Loucy (cell line): ENCODE data around the gene PNPLA1.

Source experiments
- H2AFZ ChIP-seq: fragments of 200-600 bp; sonication (generic); 2 replicates; pipeline ENCODE4 v1.6.0; 2016; ENCODE audit warnings: antibody characterized with exemption, mild to moderate bottlenecking, low read length, moderate library complexity
- H3F3A ChIP-seq: fragments of 200-600 bp; 2 replicates; pipeline ENCODE4 v1.6.0; 2016; ENCODE audit warnings: antibody characterized with exemption, low read depth, mild to moderate bottlenecking
- H3K27me3 ChIP-seq: fragments of 200-600 bp; sonication (generic); 2 replicates; pipeline ENCODE4 v1.6.1; 2014; ENCODE audit warnings: low read length, mild to moderate bottlenecking; ENCODE audit not compliant: insufficient read depth, poor library complexity, severe bottlenecking
- H3K36me3 ChIP-seq: fragments of 200-600 bp; sonication (generic); 2 replicates; pipeline ENCODE4 v1.6.1; 2016; ENCODE audit warnings: low read length; ENCODE audit not compliant: insufficient read depth
- H3K4me1 ChIP-seq: fragments of 200-600 bp; sonication (generic); 2 replicates; pipeline ENCODE4 v1.5.1; 2014; ENCODE audit warnings: low read length, mild to moderate bottlenecking; ENCODE audit not compliant: insufficient read depth, poor library complexity, severe bottlenecking
- H3K4me2 ChIP-seq: fragments of 200-600 bp; sonication (generic); 2 replicates; pipeline ENCODE4 v1.6.0; 2014; ENCODE audit warnings: antibody characterized with exemption, low read length, low read depth, mild to moderate bottlenecking; ENCODE audit not compliant: poor library complexity, severe bottlenecking
- H3K4me3 ChIP-seq: fragments of 200-600 bp; sonication (generic); 2 replicates; pipeline ENCODE4 v1.5.1; 2014; ENCODE audit warnings: low read length, mild to moderate bottlenecking, mixed read lengths; ENCODE audit not compliant: poor library complexity, severe bottlenecking
- H3K79me2 ChIP-seq: fragments of 200-600 bp; sonication (generic); 2 replicates; pipeline ENCODE4 v1.6.1; 2014; ENCODE audit warnings: low read length; ENCODE audit not compliant: insufficient read depth
- H3K9ac ChIP-seq: fragments of 200-600 bp; sonication (generic); 2 replicates; pipeline ENCODE4 v1.6.0; 2014; ENCODE audit warnings: mild to moderate bottlenecking, low read depth, low read length, moderate library complexity; ENCODE audit not compliant: poor library complexity, severe bottlenecking
- H3K9me2 ChIP-seq: fragments of 200-600 bp; sonication (generic); replicated peaks from 2 replicates; pipeline ENCODE4 v1.6.1; 2016; ENCODE audit warnings: low read depth, low read length, mixed read lengths
- H3K9me3 ChIP-seq: fragments of 200-600 bp; sonication (generic); 2 replicates; pipeline ENCODE4 v1.6.1; 2014; ENCODE audit warnings: mild to moderate bottlenecking, antibody characterized with exemption, low read length, low read depth; ENCODE audit not compliant: insufficient read depth
- H4K20me1 ChIP-seq: fragments of 200-600 bp; sonication (generic); 2 replicates; pipeline ENCODE4 v1.6.0; 2014; ENCODE audit warnings: antibody characterized with exemption, low read length, mild to moderate bottlenecking; ENCODE audit not compliant: insufficient read depth, poor library complexity, severe bottlenecking
- EZH2phosphoT487 ChIP-seq: fragments of 200-600 bp; IDR thresholded peaks from 2 replicates; pipeline ENCODE4 v1.6.1; 2018; ENCODE audit warnings: antibody characterized with exemption, mild to moderate bottlenecking, moderate library complexity, borderline replicate concordance
- TF ChIP-seq, protein P1 (sequence below): fragments of 200-600 bp; sonication (generic); conservative IDR thresholded peaks from 2 replicates; pipeline ENCODE4 v1.5.1; 2014; ENCODE audit warnings: mild to moderate bottlenecking, antibody characterized with exemption, low read length

PNPLA1 gene

GRCh38 chr6:36312854-36313648, 43.2 kb downstream of the PNPLA1 start:
- no peaks in the 10 kb centered on the region for H3K4me1 ChIP-seq
- peak overlapping the region; percentile 14 for H3K9ac ChIP-seq
- H3K27me3 ChIP-seq, result no peaks in the 10 kb centered on the region
- H3K4me3 ChIP-seq, result no peak overlapping the region
- no peaks in the 10 kb centered on the region for H3K79me2 ChIP-seq
- H3K9me3 ChIP-seq, result no peaks in the 10 kb centered on the region
- no peaks in the 10 kb centered on the region for H3K36me3 ChIP-seq
- H4K20me1 ChIP-seq, result no peaks in the 10 kb centered on the region
- H3F3A ChIP-seq, result no peaks in the 10 kb centered on the region
- no peaks in the 10 kb centered on the region for H3K9me2 ChIP-seq
- no peak for TF ChIP-seq EZH2phosphoT487
- TF ChIP-seq, protein P1, sequence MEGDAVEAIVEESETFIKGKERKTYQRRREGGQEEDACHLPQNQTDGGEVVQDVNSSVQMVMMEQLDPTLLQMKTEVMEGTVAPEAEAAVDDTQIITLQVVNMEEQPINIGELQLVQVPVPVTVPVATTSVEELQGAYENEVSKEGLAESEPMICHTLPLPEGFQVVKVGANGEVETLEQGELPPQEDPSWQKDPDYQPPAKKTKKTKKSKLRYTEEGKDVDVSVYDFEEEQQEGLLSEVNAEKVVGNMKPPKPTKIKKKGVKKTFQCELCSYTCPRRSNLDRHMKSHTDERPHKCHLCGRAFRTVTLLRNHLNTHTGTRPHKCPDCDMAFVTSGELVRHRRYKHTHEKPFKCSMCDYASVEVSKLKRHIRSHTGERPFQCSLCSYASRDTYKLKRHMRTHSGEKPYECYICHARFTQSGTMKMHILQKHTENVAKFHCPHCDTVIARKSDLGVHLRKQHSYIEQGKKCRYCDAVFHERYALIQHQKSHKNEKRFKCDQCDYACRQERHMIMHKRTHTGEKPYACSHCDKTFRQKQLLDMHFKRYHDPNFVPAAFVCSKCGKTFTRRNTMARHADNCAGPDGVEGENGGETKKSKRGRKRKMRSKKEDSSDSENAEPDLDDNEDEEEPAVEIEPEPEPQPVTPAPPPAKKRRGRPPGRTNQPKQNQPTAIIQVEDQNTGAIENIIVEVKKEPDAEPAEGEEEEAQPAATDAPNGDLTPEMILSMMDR, result no peak
- no peak overlapping the region for H3K4me2 ChIP-seq
- H2AFZ ChIP-seq, result no peak overlapping the region

DNA sequence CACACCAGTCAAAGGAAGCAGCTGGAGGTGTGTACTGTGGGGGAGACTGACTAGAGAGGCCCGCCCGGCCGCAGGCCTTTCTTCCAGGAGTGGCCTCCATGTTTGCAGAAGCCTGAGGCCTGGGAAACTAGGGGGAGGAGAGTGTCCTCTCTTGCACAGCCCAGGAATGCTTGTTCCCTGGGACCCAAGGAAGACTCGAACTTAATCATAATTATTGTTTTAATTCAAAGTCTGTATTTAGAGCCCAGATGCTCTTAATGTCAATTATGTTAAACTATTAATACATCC, 43.7 kb downstream of the PNPLA1 start:
- no peak for TF ChIP-seq EZH2phosphoT487
- TF ChIP-seq, protein P1, result no peak
- Histone ChIP-seq H3K9me2 (no peaks in the 10 kb centered on the region), H3K4me1 (no peaks in the 10 kb centered on the region), H3K4me2 (no peak overlapping the region), H3K36me3 (no peaks in the 10 kb centered on the region), H3K4me3 (no peak overlapping the region), H3K9me3 (no peaks in the 10 kb centered on the region), H3F3A (no peaks in the 10 kb centered on the region), H3K79me2 (no peaks in the 10 kb centered on the region), H4K20me1 (no peaks in the 10 kb centered on the region), H3K27me3 (no peaks in the 10 kb centered on the region), H3K9ac (no peak overlapping the region), H2AFZ (no peak overlapping the region)

DNA sequence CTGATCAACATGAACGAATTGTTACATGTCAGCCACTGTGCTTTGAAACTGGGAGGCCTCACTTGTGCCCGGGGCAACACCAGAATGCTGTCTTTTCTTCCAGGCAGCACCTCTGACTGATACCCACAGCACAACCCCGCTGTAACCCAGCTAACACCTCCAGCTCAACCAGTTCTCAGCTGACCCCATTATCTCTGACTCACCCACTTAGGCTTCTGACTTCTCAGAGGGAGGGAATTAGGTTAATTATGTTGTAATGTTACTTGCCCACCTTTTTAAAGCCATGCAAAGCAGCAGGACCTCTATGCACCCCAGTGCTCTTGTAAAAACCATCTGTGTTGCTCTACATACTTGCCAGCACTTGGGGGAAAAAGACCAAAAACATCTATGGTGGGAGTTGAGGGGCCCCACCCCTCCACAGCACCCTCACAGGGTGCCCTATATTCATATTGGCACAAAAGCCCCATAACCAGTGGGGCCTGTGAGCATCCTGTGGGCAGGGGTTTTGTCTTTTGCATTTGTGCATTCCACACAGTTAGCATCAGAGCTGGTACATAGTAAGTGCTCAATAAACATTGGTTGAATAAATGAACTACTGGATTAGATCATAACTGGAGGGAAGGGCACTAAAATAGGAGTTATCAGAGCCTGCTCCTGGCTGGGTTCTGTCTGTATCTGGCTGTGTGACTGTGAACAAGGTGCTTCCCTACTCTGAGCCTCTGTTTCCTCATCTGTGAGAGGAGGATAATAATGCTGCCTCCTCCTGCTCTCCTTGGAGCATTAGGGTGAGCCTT, 44.6 kb downstream of the PNPLA1 start:
- Histone ChIP-seq H3K9me2 (no peaks in the 10 kb centered on the region), H3K36me3 (no peaks in the 10 kb centered on the region), H3K9me3 (no peaks in the 10 kb centered on the region), H3K27me3 (no peaks in the 10 kb centered on the region), H3K4me2 (no peak overlapping the region), H3K9ac (no peak overlapping the region), H3K79me2 (no peaks in the 10 kb centered on the region), H3K4me3 (no peak overlapping the region), H3F3A (no peaks in the 10 kb centered on the region), H2AFZ (no peak overlapping the region), H4K20me1 (no peaks in the 10 kb centered on the region), H3K4me1 (no peaks in the 10 kb centered on the region)
- TF ChIP-seq, protein P1, result no peak
- no peak for TF ChIP-seq EZH2phosphoT487
